ENCODE data around the gene EVA1B.

EVA1B gene

DNA sequence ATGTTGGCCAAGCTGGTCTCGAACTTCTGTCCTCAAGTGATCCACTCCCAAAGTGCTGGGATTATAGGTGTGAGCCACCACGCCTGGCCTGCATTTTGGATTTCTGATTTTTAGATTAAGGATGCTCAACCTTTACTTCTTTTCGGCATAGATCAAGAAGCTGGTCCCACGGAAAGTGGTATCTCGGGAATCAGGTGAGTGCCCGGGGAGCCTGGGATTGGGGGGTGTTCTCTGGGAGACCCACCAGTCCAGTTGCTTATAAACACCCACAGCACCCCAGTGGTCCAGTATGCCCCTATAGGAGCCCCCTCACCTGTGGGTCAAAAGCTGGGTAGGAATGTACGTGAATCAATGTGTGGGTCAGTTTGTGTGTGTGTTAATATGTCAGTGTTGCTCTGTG lies 14.0 kb downstream of the EVA1B start:
- no peak for DNase-seq (ENCODE audit: low spot score)

DNA sequence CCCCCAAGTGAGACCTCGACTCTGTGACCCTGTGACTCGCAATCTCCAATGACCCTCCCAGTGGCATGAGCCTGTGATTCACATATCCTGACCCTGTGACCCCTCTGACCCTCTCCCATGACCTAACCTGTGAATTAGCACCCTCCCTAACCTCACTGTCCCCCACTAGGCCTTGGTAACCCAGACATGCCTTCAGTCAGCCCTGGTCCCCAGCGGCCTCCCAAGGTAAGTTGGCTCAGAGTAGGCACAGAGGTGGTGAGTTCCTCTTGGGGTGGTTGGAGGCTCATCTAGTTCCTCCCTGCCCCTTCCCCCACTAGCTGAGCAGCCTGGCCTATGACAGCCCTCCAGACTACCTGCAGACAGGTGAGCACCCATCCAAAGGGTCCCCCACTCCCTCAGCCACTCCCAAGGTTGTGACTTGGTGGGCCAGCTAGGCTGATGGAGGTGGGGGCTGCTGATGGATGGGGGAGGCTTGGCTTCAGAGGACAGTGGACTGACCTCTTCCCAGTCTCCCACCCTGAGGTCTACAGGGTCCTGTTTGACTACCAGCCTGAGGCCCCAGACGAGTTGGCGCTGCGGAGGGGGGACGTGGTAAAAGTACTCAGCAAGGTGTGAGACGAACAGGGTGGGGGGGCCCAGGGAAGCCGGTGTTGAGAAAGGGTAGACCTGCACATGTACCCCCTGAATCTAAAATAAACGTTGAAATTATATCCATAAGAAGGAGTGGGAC lies 15.7 kb downstream of the EVA1B start:
- no peak for DNase-seq (ENCODE audit: low spot score)

DNA sequence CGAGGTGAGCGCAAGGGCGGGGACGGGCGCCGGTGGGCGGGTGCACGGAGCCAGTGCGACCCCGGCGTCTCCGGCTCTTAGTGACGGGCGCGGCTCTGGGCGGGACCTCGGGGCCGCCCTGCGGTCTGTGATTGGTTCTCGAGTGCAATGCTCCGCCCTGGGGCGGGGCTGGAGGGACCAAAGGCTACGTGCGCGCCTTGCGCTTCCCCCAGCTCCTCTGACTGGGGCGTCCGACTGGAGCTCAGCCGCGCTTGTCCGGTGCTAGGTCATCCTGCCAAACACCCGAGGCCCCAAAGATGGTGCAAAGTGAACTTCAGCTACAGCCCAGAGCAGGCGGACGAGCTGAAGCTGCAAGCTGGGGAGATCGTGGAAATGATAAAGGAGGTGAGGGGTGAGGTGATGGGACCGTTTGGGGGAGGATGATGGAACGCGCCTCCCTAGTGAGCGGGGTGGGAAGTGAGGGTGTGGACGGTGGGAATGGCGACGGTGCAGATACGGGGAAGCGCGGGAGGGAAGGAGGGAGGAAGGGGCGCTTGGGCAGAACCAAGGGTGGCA lies 16.5 kb downstream of the EVA1B start:
- peak; percentile 90 for DNase-seq (ENCODE audit: low spot score)

DNA sequence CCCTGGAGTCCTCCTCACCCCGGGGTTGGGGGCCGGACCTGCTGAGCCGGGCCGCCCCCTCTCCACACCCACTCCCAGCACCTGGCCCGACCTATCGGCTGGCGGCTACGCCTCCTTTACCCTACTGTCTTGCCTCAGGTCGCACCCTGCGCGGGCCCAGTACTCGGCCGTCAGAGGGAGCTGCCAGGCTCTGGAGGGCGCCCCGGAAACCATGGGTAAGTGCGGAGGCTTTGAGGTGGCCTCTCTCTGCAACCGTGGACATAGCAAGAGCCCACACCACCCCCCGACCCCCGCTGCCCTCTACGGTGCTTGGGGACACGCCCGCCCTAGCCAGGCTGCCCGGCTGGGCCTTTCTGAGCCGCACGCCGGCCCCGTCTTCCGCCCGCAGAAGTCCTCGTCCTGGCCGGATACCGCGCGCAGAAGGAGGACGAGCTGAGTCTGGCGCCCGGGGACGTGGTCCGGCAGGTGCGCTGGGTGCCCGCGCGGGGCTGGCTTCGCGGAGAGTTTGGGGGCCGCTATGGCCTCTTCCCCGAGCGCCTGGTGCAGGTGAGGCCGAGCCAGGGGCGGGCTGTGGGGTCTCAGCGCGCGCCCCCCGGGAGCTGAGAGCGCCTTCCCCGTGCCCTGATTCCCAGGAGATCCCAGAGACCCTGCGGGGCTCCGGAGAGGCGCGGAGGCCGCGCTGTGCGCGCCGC lies 17.1 kb downstream of the EVA1B start, which contains the start of gene SH3D21:
TSS of gene SH3D21 (plus strand) at position 159 of the 692 bp plus-strand sequence. CDS start at position 212, 53 bp downstream.
- DNase-seq (ENCODE audit: low spot score), result peak; percentile 76

DNA sequence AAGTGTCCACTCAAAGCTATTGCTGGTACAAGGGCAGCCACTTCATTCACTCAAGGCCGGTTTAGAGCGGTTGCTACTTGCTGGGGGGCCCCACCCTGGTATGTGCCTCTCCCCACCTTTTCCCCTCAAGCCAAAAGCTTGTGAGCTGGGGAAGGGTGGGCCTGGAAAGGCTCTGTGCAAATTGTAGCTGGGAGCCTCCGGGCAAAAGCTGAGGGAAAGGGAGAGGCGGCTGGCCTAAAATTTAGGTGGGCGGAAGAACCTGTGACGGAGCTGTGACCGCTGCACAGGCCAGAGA lies 17.6 kb downstream of the EVA1B start:
- DNase-seq (ENCODE audit: low spot score), result no peak

DNA sequence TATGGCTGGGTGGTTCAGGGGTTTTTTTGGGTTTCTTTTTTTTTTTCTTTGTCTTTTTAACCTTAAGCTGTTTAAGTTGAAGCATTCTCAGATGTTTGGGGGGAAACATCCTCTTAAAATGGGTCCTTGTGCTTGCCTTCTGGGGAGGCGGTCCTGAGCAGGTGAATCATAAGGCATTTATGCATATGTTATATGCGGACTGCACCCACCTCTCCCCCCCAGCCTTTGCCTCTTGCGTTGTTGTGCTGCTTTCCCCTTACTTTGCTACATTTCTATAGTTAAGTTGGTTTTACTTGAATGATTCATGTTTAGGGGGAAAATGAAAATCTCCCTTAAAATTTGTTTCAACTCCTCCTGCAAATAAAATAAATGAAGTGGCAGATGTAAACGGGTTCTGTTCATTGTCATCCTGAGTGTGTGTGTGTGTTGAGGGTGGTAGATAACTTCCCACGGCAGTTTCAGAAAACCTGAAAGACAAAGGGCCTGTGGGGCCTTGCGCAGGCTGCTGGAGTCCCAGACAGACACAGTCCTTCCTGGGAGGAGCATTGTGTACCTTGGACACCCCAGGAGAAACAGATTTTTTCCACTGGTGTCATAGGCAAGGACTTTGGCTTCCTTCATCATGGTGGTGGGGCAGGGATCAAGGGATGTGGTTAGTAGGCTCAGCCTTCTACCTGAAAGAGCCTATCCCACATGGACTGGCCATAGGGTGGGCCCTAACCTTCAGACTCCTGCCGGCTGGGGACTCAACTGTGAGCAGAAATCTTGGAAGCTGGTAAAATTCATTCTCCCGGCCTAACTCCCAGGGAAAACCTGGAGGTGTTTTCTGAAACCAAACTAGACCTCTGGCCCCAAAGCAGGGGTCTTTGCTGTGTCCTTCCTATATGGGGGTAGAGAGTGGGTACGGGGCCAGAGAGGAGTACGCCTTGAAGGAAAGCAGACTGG lies 18.2 kb downstream of the EVA1B start:
- DNase-seq (ENCODE audit: low spot score), result no peak

DNA sequence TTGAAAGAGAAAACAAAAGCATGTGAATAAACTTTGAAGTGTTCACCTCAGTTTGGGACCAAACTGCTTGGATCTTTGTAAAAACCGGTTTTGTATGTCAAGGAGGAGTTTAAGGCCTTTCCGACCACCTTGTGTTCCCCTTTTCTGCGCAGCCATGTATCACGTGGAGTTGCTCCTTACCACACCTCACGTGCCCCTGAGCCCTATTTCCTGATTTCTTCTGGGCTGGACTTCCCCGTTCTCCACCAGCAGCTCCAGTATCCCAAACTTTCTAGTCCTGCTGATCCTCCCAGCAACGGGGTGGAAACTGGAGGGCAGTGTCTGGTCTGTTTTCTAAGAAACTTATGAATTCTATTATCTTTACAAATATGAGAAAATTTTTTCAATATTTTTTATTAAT lies 18.9 kb downstream of the EVA1B start:
- no peak for DNase-seq (ENCODE audit: low spot score)

DNA sequence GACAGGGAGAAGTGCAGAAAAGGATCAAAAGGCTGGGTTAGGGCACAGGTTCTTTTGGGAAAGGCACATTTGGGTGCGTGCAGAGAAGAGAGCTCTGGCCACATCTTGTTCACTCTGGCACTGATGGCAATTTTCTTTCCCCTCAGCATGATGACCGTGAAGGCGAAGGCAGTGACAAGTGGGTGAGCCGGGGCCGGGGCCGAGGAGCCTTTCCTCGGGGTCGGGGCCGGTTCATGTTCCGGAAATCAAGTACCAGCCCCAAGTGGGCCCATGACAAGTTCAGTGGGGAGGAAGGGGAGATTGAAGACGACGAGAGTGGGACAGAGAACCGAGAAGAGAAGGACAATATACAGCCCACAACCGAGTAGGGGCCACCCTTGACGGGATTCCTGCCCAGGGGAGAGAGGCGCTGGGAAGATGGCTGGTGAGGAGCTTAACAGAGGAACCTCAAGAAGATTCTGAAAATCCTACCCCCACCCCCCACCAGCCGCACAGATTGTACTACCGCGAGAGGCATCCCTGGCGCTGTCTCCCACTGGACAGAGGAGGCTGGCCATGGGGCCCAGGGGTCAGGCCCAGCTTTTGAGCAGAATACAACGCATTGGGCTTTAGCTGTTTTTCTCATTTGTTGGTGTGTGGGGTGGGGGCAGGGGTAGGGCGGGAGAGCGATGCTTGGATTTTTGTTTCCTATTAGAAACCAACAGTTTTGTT lies 19.6 kb downstream of the EVA1B start:
- no peak for DNase-seq (ENCODE audit: low spot score)

DNA sequence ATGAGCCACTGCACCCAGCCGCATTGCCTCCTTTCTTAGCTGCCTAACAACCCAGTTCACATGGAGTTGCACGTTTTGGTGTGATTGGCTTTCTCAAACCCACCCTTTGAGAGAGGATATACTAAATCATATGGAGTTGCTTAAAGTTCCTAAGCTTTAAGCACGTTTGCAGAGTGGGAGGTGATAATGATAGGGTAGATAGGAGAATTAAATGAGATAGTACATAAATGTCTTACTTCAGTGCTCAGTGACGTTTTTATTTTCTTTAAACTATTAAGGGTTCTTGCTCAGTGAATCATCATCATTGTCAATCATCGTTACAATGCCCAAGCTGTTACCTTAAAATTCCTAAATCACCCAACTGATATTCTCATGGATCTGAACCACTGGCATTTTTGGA lies 20.2 kb downstream of the EVA1B start:
- no peak for DNase-seq (ENCODE audit: low spot score)

DNA sequence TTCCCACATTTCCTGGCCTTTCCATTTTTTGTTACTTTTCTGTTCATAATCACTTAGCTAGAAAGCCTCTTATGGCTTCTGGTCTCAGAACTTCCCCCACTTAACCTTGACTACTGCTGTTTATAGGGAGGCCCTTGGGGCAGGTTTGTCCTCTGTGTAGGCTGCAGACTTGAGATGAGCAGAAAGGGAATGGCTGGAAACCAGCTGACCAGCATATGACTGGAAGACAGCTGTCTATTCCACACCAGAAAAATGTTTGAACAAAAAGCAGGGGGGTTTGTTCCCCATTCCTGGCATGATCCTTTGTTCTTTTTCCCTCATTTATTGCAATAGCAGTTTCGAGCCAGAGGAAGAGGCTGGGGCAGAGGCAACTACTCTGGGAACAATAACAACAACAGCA lies 22.2 kb downstream of the EVA1B start:
- no peak for DNase-seq (ENCODE audit: low spot score)

DNA sequence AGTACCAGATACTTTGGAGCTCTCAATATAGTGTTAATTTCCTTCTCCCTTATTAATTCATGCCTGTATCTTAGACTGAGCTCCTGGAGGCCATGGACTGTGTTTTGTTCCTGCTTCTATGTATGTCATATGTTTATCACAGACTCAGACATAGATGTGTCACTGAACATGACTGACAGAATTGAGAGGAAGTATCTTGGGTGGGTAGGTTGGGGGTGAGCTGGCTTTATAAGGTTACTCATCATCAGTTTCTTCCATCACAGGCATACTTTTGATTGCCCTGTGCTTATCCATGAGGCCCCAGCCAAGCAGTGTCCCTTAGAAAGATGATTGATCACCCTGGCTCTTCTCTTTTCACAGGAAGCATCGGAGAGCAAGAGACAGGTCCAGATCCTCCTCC lies 22.9 kb downstream of the EVA1B start:
- DNase-seq (ENCODE audit: low spot score), result no peak

DNA sequence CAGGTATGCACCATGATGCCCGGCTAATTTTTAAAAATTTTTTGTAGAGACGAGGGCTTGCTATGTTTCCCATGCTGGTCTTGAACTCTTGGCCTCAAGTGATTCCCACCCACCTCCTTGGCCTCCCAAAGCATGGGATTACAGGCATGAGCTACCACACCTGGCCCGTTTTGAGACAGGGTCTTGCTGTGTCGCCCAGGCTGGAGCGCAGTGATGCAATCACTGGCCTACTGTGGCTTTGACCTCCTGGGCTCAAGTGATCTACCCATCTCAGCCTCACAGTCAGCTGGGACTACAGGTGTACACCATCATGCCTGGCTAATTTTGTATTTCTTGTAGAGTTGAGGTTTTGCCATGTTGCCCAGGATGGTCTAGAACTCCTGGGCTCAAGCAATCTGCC lies 24.8 kb downstream of the EVA1B start:
- no peak for DNase-seq (ENCODE audit: low spot score)

DNA sequence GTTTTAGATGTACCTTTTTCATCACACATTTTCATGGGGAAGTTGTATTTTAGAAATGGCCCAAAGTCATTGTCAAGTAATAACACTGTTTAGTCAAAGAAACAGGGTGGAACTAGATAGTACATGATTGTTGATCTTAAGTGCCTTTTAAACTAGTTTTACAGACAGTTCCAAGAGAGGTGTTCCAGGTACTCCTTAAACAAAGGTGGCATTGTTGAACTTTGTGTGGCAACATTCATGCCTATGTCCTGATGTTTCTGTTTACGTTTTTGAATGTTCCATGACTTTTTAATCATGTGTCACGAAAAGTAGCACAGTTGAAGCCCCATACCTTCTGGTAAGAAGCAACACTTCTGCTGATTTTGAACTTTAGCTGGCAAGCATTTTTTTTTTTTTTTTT lies 26.4 kb downstream of the EVA1B start:
- DNase-seq (ENCODE audit: low spot score), result no peak

DNA sequence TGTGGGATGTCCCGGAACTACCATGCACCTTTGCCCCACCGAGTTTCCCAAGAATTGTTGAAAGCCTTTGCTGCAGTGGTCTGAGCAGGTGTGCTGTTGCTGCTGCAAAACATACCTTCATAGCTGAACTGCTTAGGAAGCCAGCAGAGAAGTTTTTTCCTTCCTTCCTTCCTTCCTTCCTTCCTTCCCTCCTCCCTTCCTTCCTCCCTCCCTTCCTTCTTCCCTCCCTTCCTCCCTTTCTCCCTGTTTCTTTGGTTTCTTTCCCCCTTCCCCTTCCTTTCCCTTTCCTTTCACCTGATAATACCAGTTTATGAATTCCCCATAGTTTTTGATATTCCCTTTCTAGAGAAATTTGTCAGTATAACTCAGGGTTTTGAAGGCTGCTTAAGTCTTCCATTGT lies 28.1 kb downstream of the EVA1B start:
- no peak for DNase-seq (ENCODE audit: low spot score)

DNA sequence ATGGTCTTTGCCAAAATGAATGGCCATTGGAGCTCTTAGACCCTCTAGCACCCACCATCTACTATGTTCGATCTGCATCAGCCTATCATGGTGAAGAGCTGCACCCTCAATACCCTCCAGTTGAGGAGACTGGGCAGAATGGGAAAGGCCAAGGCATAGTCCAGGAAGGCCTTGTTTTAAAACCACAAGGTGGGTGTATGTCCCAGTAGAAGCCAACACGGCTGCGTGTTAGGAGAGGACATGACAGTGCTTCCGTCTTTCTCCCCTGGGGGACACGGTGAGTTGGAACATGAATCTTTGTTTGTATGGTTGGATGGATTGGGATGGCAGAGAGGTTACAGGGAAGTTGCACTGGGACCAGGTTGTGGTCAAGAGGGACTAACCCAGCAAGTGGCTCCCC lies 35.9 kb downstream of the EVA1B start:
- no peak for DNase-seq (ENCODE audit: low spot score)

DNA sequence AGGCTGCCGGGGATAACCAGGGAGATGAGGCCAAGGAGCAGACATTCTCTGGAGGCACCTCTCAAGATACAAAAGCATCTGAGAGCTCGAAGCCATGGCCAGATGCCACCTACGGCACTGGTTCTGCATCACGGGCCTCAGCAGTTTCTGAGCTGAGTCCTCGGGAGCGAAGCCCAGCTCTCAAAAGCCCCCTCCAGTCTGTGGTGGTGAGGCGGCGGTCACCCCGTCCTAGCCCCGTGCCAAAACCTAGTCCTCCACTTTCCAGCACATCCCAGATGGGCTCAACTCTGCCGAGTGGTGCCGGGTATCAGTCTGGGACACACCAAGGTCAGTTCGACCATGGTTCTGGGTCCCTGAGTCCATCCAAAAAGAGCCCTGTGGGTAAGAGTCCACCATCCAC lies 36.6 kb downstream of the EVA1B start:
- DNase-seq (ENCODE audit: low spot score), result no peak

DNA sequence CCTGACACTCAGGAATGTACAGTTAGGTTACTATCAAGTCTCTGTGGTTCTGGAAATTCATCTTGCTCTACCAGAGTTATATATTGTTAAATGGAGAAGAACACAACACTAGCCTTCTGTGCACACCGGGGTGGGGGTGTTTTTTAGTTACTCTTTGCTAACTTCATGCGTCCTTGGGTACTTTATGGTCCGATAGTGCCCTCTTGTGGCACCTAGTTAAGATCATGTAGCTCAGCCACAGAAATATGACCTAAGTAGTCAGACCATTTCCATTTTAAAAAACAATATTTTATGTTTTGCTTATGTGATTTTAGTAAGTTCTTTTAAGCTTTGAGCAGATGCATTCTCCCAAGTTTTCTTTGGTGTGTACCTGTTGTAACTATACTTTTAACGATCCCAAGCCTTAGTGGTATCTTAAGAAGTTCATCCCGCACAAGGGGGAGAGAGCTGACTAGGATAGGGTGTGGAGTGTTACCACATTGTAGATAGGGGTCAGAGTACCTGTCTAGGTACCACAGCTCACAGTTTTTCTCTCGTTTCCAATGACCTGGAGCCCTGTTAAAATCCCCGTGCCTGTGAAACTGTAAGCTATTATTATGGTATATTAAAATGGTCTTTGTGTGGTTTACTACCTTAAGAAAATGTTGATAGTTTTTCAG lies 37.9 kb downstream of the EVA1B start:
- peak; percentile 74 for DNase-seq (ENCODE audit: low spot score)

DNA sequence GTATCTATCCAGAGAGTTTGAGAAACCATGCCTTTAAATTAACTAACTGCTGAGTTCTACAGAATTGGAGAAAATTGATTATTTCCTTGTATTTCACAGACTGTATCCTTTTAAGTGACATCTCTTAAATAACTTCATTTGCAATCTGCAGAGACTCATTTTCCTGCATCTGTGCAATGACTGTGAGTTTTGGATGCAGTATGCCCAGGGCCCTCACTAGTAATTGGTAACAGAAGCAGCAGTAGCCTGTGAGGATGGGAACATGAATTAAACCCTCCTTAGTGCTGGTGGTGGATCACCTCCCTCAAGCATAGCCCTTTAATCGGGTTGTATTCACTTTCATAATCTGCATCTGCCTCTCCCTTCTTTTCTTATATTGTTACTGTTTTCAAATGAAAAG lies 38.9 kb downstream of the EVA1B start:
- no peak for DNase-seq (ENCODE audit: low spot score)

DNA sequence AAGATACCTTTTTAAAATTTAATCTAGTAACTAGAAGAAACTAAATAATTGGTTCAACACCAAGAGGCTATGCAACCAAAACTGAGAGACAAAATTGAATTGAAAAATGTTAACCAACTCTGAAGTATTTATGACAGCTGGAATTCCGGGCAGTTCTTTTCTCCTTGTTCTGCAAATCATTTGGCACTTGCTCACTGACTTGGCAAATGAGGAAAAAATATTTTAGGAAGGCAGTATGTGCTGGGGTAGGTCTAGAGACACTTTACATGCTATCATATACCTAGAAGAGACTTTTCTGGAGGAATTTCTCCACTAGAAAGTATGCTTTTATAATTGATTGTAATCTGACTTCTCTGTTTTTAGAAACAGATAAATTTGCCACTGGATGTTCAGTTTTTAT lies 39.4 kb downstream of the EVA1B start:
- DNase-seq (ENCODE audit: low spot score), result no peak

DNA sequence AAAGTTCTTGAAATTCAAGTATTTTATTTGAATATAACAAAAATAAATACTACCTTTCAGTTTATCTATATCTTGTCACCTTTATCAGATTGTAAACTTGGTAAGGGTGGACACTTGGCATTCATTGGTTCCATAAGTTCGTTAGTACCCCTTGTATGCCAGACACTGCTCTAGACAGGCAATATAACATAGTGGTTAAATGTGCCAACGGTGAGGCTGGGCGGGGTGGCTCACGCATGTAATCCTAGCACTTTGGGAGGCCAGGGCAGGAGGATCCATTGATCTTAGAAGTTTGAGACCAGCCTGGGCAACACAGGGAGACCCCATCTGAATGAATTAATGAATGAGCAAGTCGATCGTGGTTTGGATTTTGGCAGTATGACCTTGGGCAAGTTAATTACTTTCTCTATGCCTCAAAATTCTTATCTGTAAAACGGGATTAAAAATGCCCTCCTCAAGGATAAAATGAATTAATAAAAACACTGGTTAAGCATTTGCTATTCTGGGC lies 43.6 kb downstream of the EVA1B start:
- DNase-seq (ENCODE audit: low spot score), result no peak

DNA sequence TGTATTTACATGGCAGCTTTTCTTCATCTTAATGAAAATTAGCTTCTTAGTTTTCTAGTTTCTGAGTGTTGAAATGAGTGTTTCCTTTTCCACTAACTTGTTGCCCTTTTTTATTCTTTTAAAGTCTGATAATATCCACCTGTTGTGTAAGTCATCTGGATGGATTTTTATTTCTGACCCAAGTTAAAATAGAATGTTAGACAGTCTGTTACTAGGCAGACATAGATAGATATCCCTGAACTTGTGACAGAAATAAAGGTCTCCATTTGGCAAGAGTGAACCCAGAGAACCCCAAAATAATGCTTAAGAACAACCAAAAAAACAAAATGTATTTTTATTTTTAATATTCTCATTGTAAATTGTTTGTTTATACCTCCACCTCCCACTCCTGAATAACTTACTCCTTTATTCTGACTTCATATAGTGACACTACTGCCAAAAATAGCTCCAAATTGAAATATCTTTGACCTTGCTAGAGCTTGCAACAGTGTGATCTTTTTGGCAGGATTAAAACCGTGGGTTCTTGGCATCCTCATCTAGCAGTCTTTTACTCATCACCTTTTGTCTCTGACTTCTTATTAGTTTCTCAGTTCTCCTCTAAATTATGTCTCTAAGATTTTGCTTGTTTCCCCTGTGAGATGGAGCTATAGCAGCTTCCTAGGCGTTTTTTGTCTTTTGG lies 44.2 kb downstream of the EVA1B start:
- no peak for DNase-seq (ENCODE audit: low spot score)

Data from SW480 (cell line).